Loucy (cell line): Measurements from ENCODE around the gene NTN1.

Source experiments
- H2AFZ ChIP-seq: fragments of 200-600 bp; sonication (generic); 2 replicates; pipeline ENCODE4 v1.6.0; 2016; ENCODE audit warnings: antibody characterized with exemption, mild to moderate bottlenecking, low read length, moderate library complexity
- H3F3A ChIP-seq: fragments of 200-600 bp; 2 replicates; pipeline ENCODE4 v1.6.0; 2016; ENCODE audit warnings: antibody characterized with exemption, low read depth, mild to moderate bottlenecking
- H3K27me3 ChIP-seq: fragments of 200-600 bp; sonication (generic); 2 replicates; pipeline ENCODE4 v1.6.1; 2014; ENCODE audit warnings: low read length, mild to moderate bottlenecking; ENCODE audit not compliant: insufficient read depth, poor library complexity, severe bottlenecking
- H3K36me3 ChIP-seq: fragments of 200-600 bp; sonication (generic); 2 replicates; pipeline ENCODE4 v1.6.1; 2016; ENCODE audit warnings: low read length; ENCODE audit not compliant: insufficient read depth
- H3K4me1 ChIP-seq: fragments of 200-600 bp; sonication (generic); 2 replicates; pipeline ENCODE4 v1.5.1; 2014; ENCODE audit warnings: low read length, mild to moderate bottlenecking; ENCODE audit not compliant: insufficient read depth, poor library complexity, severe bottlenecking
- H3K4me2 ChIP-seq: fragments of 200-600 bp; sonication (generic); 2 replicates; pipeline ENCODE4 v1.6.0; 2014; ENCODE audit warnings: antibody characterized with exemption, low read length, low read depth, mild to moderate bottlenecking; ENCODE audit not compliant: poor library complexity, severe bottlenecking
- H3K4me3 ChIP-seq: fragments of 200-600 bp; sonication (generic); 2 replicates; pipeline ENCODE4 v1.5.1; 2014; ENCODE audit warnings: low read length, mild to moderate bottlenecking, mixed read lengths; ENCODE audit not compliant: poor library complexity, severe bottlenecking
- H3K79me2 ChIP-seq: fragments of 200-600 bp; sonication (generic); 2 replicates; pipeline ENCODE4 v1.6.1; 2014; ENCODE audit warnings: low read length; ENCODE audit not compliant: insufficient read depth
- H3K9ac ChIP-seq: fragments of 200-600 bp; sonication (generic); 2 replicates; pipeline ENCODE4 v1.6.0; 2014; ENCODE audit warnings: mild to moderate bottlenecking, low read depth, low read length, moderate library complexity; ENCODE audit not compliant: poor library complexity, severe bottlenecking
- H3K9me2 ChIP-seq: fragments of 200-600 bp; sonication (generic); replicated peaks from 2 replicates; pipeline ENCODE4 v1.6.1; 2016; ENCODE audit warnings: low read depth, low read length, mixed read lengths
- H3K9me3 ChIP-seq: fragments of 200-600 bp; sonication (generic); 2 replicates; pipeline ENCODE4 v1.6.1; 2014; ENCODE audit warnings: mild to moderate bottlenecking, antibody characterized with exemption, low read length, low read depth; ENCODE audit not compliant: insufficient read depth
- H4K20me1 ChIP-seq: fragments of 200-600 bp; sonication (generic); 2 replicates; pipeline ENCODE4 v1.6.0; 2014; ENCODE audit warnings: antibody characterized with exemption, low read length, mild to moderate bottlenecking; ENCODE audit not compliant: insufficient read depth, poor library complexity, severe bottlenecking
- CTCF ChIP-seq: fragments of 200-600 bp; sonication (generic); conservative IDR thresholded peaks from 2 replicates; pipeline ENCODE4 v1.5.1; 2014; ENCODE audit warnings: mild to moderate bottlenecking, antibody characterized with exemption, low read length
- EZH2phosphoT487 ChIP-seq: fragments of 200-600 bp; IDR thresholded peaks from 2 replicates; pipeline ENCODE4 v1.6.1; 2018; ENCODE audit warnings: antibody characterized with exemption, mild to moderate bottlenecking, moderate library complexity, borderline replicate concordance

The NTN1 gene

DNA sequence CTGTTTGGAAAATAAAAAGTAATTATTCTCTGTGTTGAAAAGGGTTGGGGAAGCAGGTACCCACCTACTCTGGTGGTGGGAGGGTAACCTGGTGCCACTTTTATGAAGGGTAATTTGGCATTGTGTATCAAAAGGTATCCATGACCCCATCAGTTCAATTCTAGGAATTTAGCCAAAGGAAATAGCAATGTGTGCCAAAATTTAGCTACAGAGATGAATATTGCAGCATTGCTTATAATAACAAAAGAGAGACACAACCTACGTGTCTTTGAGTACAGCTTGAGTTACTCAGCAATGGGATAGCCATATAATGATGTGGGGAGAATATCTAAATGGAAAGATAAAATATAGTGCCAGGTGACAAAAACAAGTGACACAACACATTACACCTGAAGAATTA is 170.7 kb downstream of the NTN1 start:
- no peaks in the 10 kb centered on the region for H3K36me3 ChIP-seq
- H3K4me2 ChIP-seq, result no peak overlapping the region

GRCh38 chr17:9195411-9195810 is 174.1 kb downstream of the NTN1 start:
- TF ChIP-seq EZH2phosphoT487, result no peak
- TF ChIP-seq CTCF, result no peak
- H3F3A ChIP-seq, result no peaks in the 10 kb centered on the region
- no peak overlapping the region for H3K4me3 ChIP-seq
- no peak overlapping the region for H3K4me2 ChIP-seq
- H3K27me3 ChIP-seq, result no peaks in the 10 kb centered on the region
- no peaks in the 10 kb centered on the region for H4K20me1 ChIP-seq
- no peak overlapping the region for H3K9ac ChIP-seq
- no peaks in the 10 kb centered on the region for H3K9me3 ChIP-seq
- no peaks in the 10 kb centered on the region for H3K79me2 ChIP-seq
- H3K9me2 ChIP-seq, result no peaks in the 10 kb centered on the region
- H2AFZ ChIP-seq, result no peak overlapping the region
- H3K4me1 ChIP-seq, result peaks cover 4% of the 10 kb centered on the region
- no peaks in the 10 kb centered on the region for H3K36me3 ChIP-seq

More for the DNA sequence above, 170.7 kb downstream of the NTN1 start:
- Histone ChIP-seq H3K9me3 (no peaks in the 10 kb centered on the region), H4K20me1 (no peaks in the 10 kb centered on the region), H3K4me3 (no peak overlapping the region), H3K27me3 (no peaks in the 10 kb centered on the region), H3K9me2 (no peaks in the 10 kb centered on the region), H2AFZ (no peak overlapping the region), H3F3A (no peaks in the 10 kb centered on the region), H3K9ac (no peak overlapping the region), H3K79me2 (no peaks in the 10 kb centered on the region), H3K4me1 (peaks cover 4% of the 10 kb centered on the region)
- TF ChIP-seq CTCF, result no peak
- TF ChIP-seq EZH2phosphoT487, result no peak

DNA sequence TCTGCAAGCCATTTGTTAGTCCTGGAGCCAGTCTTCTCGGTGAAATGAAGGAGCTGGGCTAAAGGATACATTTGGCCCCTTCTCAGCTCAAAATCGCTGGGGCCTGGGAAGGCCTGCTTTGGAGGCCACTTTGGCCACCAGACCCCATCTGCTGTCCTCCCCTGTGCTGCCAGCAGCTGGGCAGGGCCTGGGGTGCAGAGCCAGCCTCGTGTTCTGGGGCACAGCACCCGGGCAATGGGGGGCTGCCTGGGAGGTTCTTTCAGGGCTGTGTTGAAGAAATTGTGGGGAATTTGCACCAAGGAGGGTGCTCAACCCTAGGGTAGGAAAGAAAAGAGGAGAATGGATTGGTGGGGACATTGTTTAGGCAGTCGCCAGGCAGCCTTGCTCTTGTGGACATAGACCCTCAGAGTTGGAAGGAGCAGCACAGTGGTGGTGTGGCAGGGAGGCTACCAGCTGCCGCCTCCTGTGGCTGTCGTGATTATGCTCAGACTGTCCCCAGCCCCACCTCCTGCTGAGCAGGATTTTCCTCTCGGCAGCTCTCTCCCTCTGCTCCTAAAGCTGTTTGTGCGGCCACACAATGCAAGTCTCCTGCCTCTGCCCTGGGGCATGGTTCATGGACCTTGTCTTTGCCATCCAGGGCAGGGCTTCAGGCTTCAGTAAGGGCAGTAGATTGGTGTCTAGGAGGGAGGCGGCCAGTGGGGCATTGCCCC is 174.8 kb downstream of the NTN1 start:
- no peaks in the 10 kb centered on the region for H3F3A ChIP-seq
- H3K27me3 ChIP-seq, result no peaks in the 10 kb centered on the region
- no peaks in the 10 kb centered on the region for H3K9me2 ChIP-seq
- no peak overlapping the region for H2AFZ ChIP-seq
- H3K9ac ChIP-seq, result no peak overlapping the region
- no peak overlapping the region for H3K4me3 ChIP-seq
- peaks cover 4% of the 10 kb centered on the region for H3K4me1 ChIP-seq
- no peak for TF ChIP-seq CTCF
- no peak for TF ChIP-seq EZH2phosphoT487
- no peaks in the 10 kb centered on the region for H3K36me3 ChIP-seq
- H3K4me2 ChIP-seq, result no peak overlapping the region
- H3K9me3 ChIP-seq, result no peaks in the 10 kb centered on the region
- no peaks in the 10 kb centered on the region for H3K79me2 ChIP-seq
- no peaks in the 10 kb centered on the region for H4K20me1 ChIP-seq
